Glutamatergic neuron (in vitro differentiated cells): Measurements from ENCODE around the gene SPAG6. TPM values are rescaled to one million over a fixed set of nuclear protein-coding genes. Genes with fewer than 3 reads are reported as not detected.

Source experiments
- DNase-seq: peaks from one replicate; pipeline ENCODE4 v3.0.0; 2022
- H3K27ac Mint-ChIP-seq: one replicate; pipeline ENCODE4 v1.8.0; 2020; ENCODE audit warnings: mild to moderate bottlenecking, mixed read lengths, inconsistent platforms; ENCODE audit not compliant: unreplicated experiment
- H3K27me3 Mint-ChIP-seq: one replicate; pipeline ENCODE4 v1.8.0; 2020; ENCODE audit warnings: mild to moderate bottlenecking, moderate library complexity, mixed read lengths, inconsistent platforms; ENCODE audit not compliant: unreplicated experiment
- H3K36me3 Mint-ChIP-seq: one replicate; pipeline ENCODE4 v1.8.0; 2020; ENCODE audit warnings: mild to moderate bottlenecking, mixed read lengths, inconsistent platforms; ENCODE audit not compliant: unreplicated experiment
- H3K4me1 Mint-ChIP-seq: one replicate; pipeline ENCODE4 v1.8.0; 2020; ENCODE audit warnings: mild to moderate bottlenecking, low read depth, mixed read lengths, inconsistent platforms; ENCODE audit not compliant: unreplicated experiment
- H3K4me3 Mint-ChIP-seq: one replicate; pipeline ENCODE4 v1.8.0; 2020; ENCODE audit warnings: mild to moderate bottlenecking, mixed read lengths, inconsistent platforms; ENCODE audit not compliant: unreplicated experiment
- H3K9me3 Mint-ChIP-seq: one replicate; pipeline ENCODE4 v1.8.0; 2020; ENCODE audit warnings: mild to moderate bottlenecking, moderate library complexity, mixed read lengths, inconsistent platforms; ENCODE audit not compliant: unreplicated experiment
- total RNA-seq: library from RNA; stranded (reverse); fragmentation: NEBNext Ultra II Directional; extraction: Animal tissue kit (Norgen Biotek cat#: 25700); gene quantifications from one replicate; pipeline ENCODE4 v1.2.1, GENCODE V29; 2021; ENCODE audit not compliant: unreplicated experiment
- TF ChIP-seq, protein P1 (sequence below): fragments of 200-600 bp; sonication (generic); IDR thresholded peaks from one replicate; pipeline ENCODE4 v1.5.0; 2021; ENCODE audit not compliant: partially characterized antibody, unreplicated experiment

SPAG6 gene
- total RNA-seq, 1 donor from 2014 or later: not detected

DNA sequence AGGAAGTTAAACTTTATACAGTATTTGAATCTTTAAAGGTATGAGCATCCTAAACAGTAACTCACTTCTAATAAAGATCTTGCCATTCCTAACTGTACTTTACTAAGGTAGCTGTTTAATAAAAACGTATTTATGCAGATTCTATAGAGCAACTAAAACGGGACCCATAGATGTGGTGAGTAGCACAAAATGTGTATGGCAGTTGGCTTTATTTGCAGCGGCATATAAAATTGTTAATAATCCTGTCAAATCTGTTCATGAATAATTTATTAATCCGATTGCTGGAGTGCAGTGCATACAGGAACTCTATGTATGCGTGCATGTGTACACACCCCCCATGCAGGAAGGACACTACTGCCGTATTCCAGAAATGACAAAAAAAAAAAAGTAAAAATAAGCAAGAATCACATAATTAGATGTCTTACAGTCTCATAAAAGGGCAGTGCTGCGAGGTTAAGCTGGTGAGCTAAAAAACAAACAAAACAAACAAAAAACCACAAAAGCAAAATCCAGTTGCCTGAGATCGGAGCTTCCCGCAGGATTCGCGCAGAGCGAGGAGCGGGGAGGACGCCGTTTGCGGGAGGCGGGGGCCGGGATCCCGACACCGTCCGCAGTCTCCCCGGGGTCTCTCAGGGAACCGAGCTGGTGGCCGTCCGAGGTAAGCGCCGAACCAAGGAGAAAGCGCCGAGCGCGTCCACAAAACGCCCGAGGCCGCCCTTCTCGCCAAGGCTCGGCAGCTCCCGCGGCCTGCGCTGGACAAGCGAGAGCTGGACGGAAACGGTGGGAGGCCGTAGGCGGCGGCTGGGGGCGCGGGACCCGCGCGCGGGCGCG lies 29.6 kb upstream of the SPAG6 start:
- peak overlapping the region; percentile 98 for H3K4me3 Mint-ChIP-seq
- no peak for DNase-seq
- TF ChIP-seq, protein P1, sequence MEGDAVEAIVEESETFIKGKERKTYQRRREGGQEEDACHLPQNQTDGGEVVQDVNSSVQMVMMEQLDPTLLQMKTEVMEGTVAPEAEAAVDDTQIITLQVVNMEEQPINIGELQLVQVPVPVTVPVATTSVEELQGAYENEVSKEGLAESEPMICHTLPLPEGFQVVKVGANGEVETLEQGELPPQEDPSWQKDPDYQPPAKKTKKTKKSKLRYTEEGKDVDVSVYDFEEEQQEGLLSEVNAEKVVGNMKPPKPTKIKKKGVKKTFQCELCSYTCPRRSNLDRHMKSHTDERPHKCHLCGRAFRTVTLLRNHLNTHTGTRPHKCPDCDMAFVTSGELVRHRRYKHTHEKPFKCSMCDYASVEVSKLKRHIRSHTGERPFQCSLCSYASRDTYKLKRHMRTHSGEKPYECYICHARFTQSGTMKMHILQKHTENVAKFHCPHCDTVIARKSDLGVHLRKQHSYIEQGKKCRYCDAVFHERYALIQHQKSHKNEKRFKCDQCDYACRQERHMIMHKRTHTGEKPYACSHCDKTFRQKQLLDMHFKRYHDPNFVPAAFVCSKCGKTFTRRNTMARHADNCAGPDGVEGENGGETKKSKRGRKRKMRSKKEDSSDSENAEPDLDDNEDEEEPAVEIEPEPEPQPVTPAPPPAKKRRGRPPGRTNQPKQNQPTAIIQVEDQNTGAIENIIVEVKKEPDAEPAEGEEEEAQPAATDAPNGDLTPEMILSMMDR: no peak
- peaks cover 4% of the 10 kb centered on the region for H3K4me1 Mint-ChIP-seq
- H3K27me3 Mint-ChIP-seq: peaks cover 18% of the 10 kb centered on the region
- H3K27ac Mint-ChIP-seq: peak overlapping the region; percentile 85
- peaks cover 4% of the 10 kb centered on the region for H3K36me3 Mint-ChIP-seq
- H3K9me3 Mint-ChIP-seq: peaks cover 14% of the 10 kb centered on the region

GRCh38 chr10:22316286-22317075 lies 28.8 kb upstream of the SPAG6 start, which contains the start of gene COMMD3:
Gene COMMD3, plus strand, starts transcription at chr10:22316388. Its CDS starts 30 bp downstream, at chr10:22316418.
- H3K36me3 Mint-ChIP-seq: peaks cover 4% of the 10 kb centered on the region
- peaks cover 4% of the 10 kb centered on the region for H3K4me1 Mint-ChIP-seq
- peak; percentile 83 for DNase-seq
- peaks cover 18% of the 10 kb centered on the region for H3K27me3 Mint-ChIP-seq
- H3K9me3 Mint-ChIP-seq: peaks cover 14% of the 10 kb centered on the region
- H3K27ac Mint-ChIP-seq: peak within 1 kb of the TSS; percentile 88
- TF ChIP-seq, protein P1: no peak
- peak within 1 kb of the TSS; percentile 98 for H3K4me3 Mint-ChIP-seq

GRCh38 chr10:22317076-22317370 lies 28.3 kb upstream of the SPAG6 start:
- Mint-ChIP-seq H3K27ac (peak overlapping the region; percentile 88), H3K36me3 (peaks cover 4% of the 10 kb centered on the region), H3K9me3 (peaks cover 14% of the 10 kb centered on the region), H3K4me3 (peak overlapping the region; percentile 95), H3K27me3 (peaks cover 19% of the 10 kb centered on the region), H3K4me1 (peaks cover 4% of the 10 kb centered on the region)
- DNase-seq: no peak
- TF ChIP-seq, protein P1: no peak

DNA sequence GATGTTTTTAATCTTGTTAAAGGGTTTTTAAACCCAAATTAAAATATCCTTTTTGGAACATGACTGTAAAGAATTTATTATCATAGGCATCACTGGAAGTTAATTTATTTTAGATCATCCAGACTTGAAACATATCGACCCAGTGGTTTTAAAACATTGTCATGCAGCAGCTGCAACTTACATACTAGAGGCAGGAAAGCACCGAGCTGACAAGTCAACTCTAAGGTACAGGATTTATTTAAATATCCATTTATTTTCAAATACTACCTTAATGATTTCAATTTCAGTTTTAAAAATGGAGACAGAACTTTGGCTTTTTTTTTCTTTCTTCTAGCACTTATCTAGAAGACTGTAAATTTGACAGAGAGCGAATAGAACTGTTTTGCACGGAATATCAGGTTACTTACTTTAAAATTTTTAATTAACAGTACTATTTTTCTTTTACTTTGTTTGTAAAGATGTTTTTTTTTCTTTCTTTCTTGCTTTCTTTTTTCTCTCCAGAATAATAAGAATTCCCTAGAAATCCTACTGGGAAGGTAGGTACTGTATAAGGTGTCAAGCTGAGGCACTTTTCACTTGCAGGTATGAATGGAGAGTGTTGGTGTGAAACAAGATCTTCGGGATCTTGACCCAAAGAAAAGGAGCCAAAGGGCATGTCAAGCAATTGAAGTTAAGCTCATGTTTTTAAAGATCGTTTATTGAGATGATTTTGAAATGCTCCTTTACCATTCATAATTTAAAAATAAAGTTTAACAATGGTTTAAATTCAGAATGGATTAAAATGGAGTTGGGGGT lies 27.3 kb upstream of the SPAG6 start:
- Mint-ChIP-seq H3K36me3 (peaks cover 4% of the 10 kb centered on the region), H3K4me3 (peak overlapping the region; percentile 55), H3K27me3 (peaks cover 28% of the 10 kb centered on the region), H3K9me3 (peaks cover 20% of the 10 kb centered on the region), H3K4me1 (peaks cover 10% of the 10 kb centered on the region), H3K27ac (no peak overlapping the region)
- no peak for DNase-seq
- TF ChIP-seq, protein P1: no peak
